Activated CD4-positive, alpha-beta T cell treated with anti-CD3 and anti-CD28 coated beads for 1 hour (primary cell): ENCODE measurements around the gene FCHO2.

Source experiments
- DNase-seq: peaks from one replicate; pipeline ENCODE4 v3.0.0-alpha.2; 2020

The FCHO2 gene

DNA sequence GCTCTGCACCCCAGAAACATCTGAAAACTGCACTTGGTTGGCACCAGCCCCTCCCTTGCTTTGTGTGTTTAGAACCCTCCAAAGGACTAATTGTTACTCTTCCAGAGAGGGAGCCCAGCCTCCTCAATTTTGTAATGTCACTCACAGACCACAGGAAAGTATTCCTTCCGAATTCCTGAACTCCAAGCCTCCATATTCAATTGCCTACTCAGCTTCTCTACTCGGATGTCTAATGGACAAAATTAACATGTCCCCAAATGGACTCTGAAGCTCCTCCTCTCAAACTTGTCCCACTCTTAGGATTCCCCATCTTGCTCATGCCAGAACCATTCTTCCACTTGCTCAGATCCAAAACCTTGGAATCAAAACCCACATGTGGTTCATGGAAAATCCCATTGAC, 160.7 kb downstream of the FCHO2 start:
- no peak for DNase-seq

DNA sequence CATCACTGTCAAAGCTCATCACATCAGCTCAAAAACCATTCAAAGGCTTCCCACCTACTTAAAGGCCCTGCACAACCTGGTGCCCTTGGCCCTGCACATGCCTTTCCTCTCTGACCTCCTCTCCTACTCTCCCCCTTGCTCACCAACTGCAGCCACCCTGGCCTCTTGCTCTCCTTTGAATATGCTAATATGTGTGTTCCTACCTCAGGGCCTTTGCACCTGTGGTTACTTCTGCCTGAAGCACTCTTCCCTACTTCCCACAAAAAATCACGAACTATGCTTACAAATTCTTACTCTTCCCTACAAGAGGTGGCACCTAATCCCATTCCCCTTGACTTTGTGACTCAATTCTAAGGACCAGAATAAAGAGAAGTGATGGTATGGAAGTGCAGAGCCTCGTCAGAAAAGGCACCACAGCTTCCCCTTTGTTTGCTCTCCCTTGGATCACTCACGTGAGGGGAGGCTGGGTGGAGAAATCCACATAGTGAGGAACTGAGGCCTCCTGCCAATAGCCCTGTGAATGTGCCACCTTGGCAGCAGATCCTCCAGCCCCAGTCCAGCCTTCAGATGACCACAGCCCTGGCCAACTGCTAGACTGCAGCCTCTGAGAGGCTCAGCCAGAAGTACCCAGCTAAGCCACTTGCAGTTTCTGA, 161.4 kb downstream of the FCHO2 start:
- no peak for DNase-seq

DNA sequence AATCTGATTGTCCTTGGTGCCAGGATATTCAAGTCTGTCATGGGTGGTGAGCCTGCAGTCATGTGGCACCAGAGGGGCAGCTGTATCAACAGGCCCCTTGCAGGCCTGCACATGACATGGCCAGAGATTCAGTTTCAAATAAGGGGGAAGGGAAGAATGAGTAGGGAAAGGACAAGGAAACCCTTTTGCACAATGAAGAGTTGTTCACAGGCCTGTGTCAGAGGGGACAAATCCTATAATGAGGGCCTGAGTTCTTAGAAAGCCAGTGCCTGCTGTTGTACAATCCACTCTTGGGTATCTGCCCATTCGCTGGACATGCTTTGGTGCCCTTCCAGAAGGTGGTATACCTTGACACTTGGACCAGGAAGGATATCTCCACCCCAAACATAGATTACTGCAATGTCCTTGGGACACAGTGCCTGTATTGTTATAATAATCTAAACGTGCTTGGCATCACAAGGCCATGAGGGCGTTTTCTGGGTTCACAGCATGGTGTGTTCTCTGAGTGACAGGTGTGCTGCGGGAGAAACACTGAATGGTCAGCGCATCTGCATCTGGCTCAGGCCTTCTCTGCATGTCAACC, 162.6 kb downstream of the FCHO2 start:
- no peak for DNase-seq

DNA sequence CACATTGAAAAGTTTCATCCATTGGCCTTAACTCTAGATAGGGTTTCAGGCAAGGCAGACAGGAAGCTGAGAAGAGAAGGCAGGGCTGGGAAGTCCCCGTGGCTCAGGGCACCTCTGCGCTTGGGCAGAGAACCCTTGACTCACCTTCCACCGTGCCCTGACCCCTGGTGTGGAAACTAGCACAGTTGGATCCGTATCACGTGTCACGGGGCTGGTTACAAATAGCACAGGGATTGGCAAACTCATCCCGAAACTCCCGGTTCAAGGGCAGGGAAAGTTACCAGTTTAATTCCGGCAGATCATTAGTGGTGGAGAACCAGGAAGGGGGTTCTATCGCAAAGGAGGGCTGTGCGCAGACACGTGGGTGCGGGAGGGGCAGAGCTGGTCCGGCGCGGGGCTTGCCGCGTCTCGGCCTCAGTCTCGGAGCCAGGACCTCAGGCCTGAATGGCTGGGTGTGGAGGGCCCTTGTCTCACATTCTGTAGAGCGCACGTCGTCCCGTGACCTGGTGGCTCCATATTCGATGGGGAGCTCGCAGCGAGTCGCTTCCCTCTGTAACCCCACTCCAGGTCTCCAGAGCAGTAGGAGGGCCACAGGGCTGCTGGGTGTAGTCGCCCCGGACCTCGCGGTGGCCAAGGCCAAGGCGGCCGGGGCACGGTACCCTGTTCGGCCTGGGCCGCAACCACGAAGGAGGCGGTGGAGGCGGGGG, 163.8 kb downstream of the FCHO2 start:
- no peak for DNase-seq

DNA sequence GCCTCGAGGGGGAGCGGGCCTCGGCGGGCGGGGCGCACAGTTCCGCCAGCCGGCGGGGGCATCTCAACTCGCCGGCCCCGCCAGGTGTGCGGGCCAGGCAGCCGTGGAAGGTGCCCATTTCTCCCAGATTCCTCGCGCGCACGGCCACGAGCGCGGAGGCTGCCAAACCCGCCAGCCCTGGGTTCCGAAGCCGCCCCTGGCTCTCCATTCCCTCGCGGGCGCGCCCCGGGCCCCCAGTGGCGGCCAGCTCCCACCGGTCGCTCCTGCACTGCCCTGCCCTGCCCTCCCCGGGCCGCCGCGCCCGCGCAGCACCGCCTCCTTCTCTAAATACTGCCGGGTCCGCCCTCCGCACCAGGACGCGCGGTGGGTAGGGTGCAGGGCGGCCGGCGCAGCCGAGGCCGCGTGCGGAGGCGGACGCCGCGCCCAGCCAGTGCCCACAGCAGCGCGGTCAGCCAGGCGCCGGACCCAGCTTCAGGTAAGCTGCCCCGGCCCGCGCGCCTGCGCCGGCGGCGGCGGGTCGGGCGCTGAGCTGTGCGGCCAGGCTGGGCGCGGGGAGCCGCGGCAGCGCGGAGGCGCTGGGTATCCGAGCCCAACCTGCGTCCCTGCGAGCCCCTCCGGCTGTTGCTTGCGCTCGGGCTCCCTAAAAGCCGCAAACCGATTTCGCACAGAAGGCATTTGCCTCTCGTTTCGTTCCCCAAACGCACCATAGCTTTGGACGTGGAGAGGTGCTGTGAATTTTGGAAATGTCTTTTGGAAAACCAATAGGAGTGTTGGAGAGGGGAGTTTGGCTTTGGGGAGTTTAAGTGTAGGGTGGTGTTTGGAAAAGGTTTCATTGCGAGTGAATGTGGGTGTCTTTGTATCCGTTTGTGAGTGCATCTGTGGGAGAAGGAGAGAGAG, 164.6 kb downstream of the FCHO2 start, which contains the start of gene TMEM171:
Gene TMEM171, plus strand, starts transcription at position 354 of the 897 bp plus-strand sequence. CDS start 2,799 bp downstream, outside the sequence.
- DNase-seq: no peak

DNA sequence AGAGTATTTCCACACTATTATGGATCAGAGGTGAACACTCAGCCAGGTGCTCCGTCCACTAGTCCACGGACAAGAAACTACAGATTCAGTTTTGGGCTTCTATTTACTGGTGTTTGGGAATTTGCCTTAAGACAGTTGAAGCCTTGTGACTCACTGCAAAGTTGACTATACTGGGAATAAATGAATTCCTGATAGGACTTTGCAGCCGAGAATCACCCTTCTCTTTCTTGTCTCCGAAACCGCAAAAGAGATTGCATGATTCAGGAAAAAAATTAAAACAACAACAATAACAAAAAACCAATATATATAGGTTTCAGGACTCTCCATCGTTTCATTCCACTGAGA, 165.2 kb downstream of the FCHO2 start:
- no peak for DNase-seq

DNA sequence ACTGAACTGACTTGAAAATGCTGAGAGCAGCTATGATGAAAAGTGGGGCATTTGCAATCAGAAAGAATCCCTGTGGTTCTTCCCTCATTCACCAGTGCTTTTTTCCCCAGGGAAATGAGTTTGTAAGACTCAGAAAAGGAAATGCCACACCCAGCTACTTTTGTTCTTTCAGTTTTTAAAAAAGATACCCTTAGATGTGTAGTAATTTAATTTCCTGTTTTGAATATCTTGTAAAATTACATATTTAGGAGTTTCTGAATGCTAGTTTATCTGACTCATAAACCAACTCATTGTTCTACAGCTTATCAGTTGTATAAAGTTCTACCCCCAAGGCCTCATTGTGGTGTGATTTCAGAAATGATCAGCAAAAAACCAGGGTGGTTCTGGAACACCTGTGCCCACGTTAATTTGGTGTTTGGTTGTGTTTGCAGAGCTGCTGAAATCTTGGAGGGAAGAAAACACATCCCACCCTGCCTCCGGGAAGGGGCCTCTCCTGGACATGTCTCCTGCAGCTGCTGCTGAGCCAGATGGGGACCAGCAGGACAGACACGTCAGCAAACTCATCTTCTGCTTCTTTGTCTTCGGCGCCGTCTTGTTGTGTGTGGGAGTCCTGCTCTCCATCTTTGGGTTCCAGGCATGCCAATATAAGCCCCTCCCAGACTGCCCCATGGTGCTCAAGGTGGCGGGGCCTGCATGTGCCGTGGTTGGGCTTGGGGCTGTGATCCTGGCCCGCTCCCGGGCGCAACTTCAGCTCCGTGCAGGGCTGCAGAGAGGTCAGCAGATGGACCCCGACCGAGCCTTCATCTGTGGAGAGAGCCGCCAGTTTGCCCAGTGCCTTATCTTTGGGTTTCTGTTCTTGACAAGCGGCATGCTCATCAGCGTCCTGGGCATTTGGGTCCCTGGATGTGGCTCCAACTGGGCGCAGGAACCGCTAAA, 167.3 kb downstream of the FCHO2 start:
- DNase-seq: no peak

DNA sequence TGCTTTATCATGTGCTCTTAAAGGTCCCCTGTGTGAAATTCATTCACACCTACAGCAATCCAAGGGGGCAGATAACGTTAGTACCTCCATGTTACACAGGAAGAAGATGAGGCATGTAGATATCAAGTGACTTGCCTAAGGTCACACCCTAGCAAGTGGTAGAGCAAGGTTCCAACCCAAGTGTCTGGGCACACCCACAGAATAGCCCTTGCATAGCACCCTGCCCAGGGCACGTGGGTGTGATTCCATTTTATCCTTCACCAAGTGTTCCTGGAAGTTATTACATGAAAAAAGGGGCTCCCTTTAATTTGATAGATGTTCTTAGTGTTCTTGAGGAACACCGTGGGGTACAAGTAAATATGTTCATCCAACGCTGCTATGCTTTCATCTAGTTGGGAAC, 169.4 kb downstream of the FCHO2 start:
- DNase-seq: no peak

DNA sequence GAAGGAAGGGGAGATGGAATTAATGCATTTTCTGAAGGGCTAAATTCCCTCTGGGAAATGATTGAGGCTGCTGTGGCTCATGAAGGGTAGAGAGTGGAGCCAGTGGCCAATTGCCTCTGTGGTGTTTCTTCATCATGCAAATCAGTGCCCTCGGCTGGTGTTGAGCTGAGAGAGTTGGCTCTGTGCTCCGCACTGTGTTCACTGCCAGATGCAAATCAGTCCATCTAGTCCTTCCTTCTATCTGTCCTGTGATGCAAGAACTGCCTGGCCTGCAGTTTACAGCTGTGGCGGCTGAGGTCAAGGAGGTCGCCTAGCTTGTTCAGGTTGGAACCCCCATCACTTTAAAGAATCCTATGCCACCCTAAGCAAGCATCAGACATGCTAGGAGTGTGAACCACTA, 170.5 kb downstream of the FCHO2 start:
- no peak for DNase-seq

DNA sequence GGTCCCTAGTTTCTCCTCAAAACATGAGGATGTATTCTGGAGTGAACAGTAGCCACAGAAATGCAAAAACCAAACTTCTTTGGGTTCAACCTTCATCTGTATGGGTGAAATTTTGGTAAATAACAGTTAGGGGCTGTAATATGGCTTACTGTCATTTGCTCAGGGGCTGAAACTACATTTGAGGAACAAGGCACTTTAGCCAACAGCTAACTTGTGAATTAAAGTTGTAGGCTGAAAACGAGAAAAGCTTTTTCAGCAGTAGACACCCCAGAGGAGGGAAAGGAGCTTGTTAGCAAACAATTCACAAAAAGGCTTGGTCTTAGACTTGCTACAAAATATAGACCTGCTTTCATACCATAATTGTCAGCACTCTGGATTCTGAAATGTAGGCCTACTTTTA, 171.1 kb downstream of the FCHO2 start:
- no peak for DNase-seq

DNA sequence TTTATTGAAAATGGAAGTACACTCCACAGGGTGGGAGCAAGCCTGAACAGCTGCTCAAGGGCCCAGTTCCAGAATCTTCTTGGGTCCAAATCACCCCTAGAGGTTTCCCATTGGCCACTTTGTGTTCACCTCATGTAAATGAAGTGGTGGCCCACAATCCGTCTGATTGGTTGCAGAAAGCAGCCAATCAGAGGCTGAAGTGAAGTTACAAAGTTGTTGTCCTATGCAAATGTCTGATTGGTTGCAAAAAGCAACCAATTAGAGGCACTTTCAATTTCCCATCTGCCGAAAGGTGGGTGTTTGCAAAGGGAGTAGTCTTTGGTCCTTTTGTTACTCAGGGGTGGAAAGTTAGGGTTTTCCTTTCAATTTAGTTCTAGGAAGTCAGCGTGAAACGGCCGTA, 173.3 kb downstream of the FCHO2 start:
- DNase-seq: no peak

DNA sequence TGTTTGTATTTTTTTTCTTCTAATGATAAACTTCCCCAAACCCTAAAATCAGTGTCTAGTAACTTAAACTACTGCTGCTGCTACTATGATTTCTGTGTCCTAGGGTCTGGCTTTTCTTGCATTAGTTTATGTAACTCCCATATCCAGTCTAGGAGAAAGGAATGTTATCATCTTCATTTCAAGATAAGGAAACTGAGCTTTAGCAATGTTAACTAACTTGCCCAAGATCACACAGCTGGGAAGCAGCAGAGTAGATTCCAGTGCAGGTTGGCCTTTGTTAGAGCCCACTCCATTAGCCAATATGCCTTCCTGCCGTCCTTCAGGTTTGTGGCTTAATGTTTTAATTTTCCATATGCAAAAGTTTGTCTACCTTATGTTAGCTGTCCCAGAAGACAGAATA, 175.0 kb downstream of the FCHO2 start:
- DNase-seq: no peak

DNA sequence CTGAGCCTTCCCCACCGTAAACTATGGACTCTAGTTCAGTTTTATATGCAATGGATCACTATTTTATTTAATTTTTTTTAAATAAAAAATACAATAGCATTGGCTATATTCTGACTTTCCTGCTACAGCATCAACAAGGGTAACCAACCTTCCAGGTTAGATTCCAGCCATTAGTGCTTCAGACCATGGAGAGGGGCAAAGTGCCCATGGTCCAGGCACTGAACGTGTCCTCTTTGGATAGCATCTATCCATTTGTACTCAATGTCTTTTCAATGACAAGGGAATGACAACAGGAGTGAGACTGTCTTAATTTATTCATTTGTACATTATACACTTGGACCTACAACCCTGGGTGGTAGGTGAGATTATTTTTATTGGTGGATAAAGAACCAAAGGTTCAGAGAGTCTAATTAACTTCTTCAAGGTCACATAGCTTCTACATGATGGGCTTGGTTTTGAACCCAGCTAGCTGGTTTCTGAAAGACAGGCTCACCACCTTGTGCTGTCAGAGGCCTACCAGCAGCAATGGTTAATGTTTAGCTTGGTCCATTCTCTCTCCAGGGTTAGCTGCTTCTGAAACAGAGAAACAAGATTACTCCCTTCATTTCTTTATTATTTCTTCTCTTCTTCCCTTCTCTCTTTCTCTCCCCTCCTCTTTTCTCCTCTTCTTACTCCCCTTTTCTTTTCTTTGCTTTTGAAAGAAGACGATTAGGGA, 176.0 kb downstream of the FCHO2 start:
- no peak for DNase-seq

DNA sequence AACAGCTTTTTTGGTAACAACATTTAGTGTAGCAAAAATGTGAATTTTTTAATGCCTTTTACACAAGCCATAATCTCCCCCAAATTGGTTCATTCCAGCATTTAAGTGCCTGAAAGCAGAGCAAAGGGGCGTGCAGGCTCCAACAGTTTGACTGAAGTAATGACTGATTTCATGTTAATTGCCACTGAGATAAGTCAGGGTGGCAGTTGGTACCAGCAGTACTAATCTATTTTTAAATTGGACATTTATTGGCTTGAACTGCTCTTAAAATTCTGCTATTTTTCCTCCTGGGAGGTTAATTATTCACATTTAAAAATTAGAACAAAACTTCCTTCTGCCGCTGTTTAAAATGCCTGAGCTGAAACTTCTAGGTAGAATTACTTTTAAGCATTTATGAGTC, 176.9 kb downstream of the FCHO2 start:
- no peak for DNase-seq

DNA sequence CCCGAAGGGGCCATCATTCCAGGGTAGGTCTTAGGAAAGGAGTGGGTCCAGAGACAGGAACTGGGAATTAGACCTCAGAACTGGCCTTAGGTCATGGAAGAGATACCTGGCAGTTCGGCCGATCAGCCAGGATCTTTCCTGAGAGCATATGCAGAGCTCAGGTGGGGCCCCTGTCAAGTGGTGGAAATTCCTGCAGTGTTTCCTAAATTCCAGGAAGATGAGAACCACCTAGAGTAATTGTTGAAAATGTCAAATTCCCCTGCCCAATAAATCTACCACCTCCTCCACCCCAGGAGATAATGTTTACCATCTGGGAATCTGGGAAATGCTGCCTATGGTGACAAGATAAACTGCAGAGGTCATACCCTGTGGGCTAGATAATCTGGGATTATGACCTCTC, 179.2 kb downstream of the FCHO2 start:
- DNase-seq: no peak

DNA sequence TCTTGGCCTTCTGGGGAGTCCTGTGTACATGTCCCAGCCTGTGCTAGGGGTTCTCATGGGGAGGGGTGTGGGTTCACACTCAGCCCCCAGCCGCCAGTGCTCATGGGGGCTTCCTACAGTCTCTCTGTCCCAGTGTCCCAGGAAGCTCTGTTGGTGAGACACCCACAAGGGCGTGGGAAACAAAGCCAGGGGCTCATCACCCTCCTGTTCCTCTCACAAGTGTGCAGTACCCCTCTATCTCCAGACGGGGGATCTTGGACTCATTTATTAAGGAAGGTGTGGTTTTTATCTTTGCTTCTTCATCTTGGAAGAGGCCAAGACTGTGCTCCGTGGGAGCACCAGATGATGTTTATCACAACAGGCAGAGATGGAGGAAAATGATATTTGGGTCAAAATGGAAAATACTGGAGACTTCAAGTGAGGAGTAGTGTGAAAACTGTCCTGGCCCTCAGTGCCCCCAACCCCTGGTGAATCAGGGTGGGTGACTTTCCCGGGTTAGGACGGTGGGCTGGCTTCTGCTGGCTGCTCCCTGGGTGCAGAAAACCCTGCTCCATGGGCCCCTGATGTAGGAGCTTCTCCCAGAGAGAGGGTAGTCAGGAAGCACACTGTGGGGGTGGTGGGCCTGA, 179.7 kb downstream of the FCHO2 start:
- no peak for DNase-seq

DNA sequence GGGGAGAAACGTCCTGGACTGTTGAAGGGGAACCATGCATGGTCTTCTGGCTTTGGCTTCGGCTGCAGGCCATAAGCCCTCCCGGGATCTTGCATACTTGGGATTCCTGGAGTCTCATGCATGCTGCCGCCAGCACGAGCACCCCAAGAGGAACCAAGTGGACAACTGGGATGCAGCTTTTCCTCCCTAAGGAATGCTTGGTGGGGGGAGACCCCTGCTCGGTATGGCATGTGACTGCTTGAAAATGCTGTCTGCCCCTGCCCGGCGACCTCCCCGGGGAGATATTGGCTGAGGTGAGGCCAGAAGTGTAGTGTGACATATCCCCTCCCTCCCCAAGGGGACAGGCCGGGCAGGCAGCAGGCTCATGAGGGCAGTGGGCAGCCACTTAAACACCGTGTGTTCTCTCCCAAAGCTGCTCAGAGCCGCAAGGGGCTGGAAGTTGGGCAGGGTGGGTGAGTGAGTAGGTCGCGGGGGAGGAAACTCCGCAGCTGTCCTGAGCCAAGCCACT, 180.3 kb downstream of the FCHO2 start:
- no peak for DNase-seq

DNA sequence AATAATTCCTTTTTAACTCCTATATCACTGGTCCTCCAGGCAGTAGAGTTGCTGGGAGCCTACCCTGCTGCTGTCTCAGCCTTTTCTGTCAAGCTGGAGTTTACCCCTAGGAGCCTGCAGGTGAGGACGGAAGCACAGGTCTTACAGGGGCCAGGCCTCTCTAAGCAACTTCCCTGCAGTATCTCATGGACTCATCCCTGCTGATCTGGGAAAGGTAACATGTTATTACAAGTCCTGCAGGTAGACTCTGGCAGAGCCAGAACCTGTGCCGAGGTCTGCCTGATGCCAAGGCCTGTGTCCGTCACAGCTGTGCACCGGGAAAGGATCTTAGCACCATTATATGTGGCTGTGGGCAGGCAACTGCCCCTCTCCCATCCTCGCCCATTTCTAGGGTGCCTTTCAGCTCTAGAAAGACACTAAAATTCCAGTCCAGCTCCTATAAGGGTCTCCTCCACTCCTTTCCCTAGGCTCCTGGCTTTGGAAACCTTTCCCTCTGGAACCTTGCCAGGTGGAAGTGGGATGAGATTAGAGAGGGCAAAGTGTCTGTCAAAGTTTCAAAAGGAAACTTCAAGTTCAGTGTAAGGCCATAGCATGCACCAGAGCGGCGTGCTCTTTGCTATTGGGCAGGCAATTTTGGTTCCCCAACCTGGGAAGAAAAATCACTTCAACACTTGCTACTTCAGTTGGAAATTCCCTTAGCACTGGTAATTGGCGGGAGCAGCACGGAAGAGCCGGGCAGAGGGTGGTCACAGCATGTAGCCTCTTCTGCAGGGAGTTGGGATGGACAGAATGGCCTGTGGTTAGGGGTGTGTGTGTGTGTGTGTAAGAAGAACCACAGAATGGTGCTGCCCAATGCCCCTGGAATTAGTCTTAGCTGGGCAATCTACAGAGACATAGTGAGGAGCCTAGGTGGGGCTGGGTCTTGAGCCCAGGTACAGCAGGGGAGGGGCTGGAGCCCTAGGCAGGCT, 182.0 kb downstream of the FCHO2 start:
- DNase-seq: no peak

DNA sequence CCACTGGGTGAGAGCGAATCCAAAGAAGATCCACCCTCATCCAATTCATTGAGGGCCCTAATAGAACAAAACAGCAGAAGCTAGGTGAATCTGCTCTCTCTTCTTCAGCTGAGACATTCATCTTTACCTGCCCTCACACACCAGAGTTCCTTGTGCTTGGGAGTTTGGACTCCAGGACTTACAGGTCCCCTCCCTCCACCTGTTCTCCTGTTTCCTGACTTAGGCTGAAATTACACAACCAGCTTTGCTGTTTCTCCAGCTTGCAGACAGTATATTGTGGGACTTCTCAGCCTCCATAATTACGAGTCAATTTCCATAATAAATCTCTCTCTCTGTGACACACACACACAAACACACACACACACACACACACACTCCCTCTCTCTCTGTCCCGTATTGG, 183.6 kb downstream of the FCHO2 start:
- no peak for DNase-seq
